MM.1S (cell line): Measurements from ENCODE around the gene ADGRL3.

ENCODE experiments used
- DNase-seq: peaks from one replicate; pipeline ENCODE4 v3.0.0-alpha.2; 2015
- H2AFZ ChIP-seq: fragments of 300-600 bp; sonication (generic); 2 replicates; pipeline ENCODE4 v1.6.0; 2016; ENCODE audit warnings: antibody characterized with exemption, low read length
- H3F3A ChIP-seq: fragments of 300-600 bp; sonication (generic); 2 replicates; pipeline ENCODE4 v1.6.1; 2016; ENCODE audit warnings: mild to moderate bottlenecking, antibody characterized with exemption, low read length, moderate library complexity, mixed read lengths; ENCODE audit not compliant: insufficient read depth
- H3K27ac ChIP-seq: fragments of 300-600 bp; sonication (generic); 2 replicates; pipeline ENCODE4 v1.5.1; 2016; ENCODE audit warnings: mild to moderate bottlenecking, low read length
- H3K27me3 ChIP-seq: fragments of 300-600 bp; sonication (generic); replicated peaks from 2 replicates; pipeline ENCODE4 v1.6.0; 2016; ENCODE audit warnings: low read length; ENCODE audit not compliant: insufficient read depth
- H3K36me3 ChIP-seq: fragments of 300-600 bp; sonication (generic); replicated peaks from 2 replicates; pipeline ENCODE4 v1.6.1; 2016; ENCODE audit warnings: mild to moderate bottlenecking, low read length, mixed read lengths; ENCODE audit not compliant: insufficient read depth
- H3K4me1 ChIP-seq: fragments of 300-600 bp; sonication (generic); 2 replicates; pipeline ENCODE4 v1.6.1; 2016; ENCODE audit warnings: low read length, mixed read lengths
- H3K4me2 ChIP-seq: fragments of 300-600 bp; sonication (generic); 2 replicates; pipeline ENCODE4 v1.6.0; 2016; ENCODE audit warnings: low read depth, low read length
- H3K4me3 ChIP-seq: fragments of 300-600 bp; sonication (generic); 2 replicates; pipeline ENCODE4 v1.5.1; 2016; ENCODE audit warnings: low read length, mixed read lengths
- H3K79me2 ChIP-seq: fragments of 300-600 bp; sonication (generic); 2 replicates; pipeline ENCODE4 v1.6.1; 2016; ENCODE audit warnings: mixed run types, low read length, mixed read lengths
- H3K9ac ChIP-seq: fragments of 300-600 bp; sonication (generic); 2 replicates; pipeline ENCODE4 v1.6.1; 2016; ENCODE audit warnings: low read length, mixed read lengths
- H3K9me2 ChIP-seq: fragments of 300-600 bp; sonication (generic); replicated peaks from 2 replicates; pipeline ENCODE4 v1.6.1; 2016; ENCODE audit warnings: mild to moderate bottlenecking, low read length, mixed read lengths; ENCODE audit not compliant: insufficient read depth
- H3K9me3 ChIP-seq: fragments of 300-600 bp; sonication (generic); replicated peaks from 2 replicates; pipeline ENCODE4 v1.6.1; 2016; ENCODE audit warnings: mild to moderate bottlenecking, low read length, mixed read lengths; ENCODE audit not compliant: insufficient read depth
- H4K20me1 ChIP-seq: fragments of 300-600 bp; sonication (generic); 2 replicates; pipeline ENCODE4 v1.6.1; 2016; ENCODE audit warnings: mild to moderate bottlenecking, low read length, moderate library complexity, mixed read lengths; ENCODE audit not compliant: insufficient read depth
- EZH2 ChIP-seq: fragments of 300-600 bp; sonication (generic); optimal IDR thresholded peaks from 2 replicates; pipeline ENCODE3; 2017; ENCODE audit warnings: low read depth, mild to moderate bottlenecking, antibody characterized with exemption, low read length, mixed read lengths
- EZH2phosphoT487 ChIP-seq: fragments of 300-600 bp; sonication (generic); IDR thresholded peaks from 2 replicates; pipeline ENCODE4 v1.6.1; 2018; ENCODE audit warnings: antibody characterized with exemption, low read length
- TF ChIP-seq, protein P1 (sequence below): fragments of 300-600 bp; sonication (generic); IDR thresholded peaks from 2 replicates; pipeline ENCODE4 v1.5.1; 2016; ENCODE audit warnings: antibody characterized with exemption, low read length, mixed read lengths

ADGRL3 gene

GRCh38 chr4:61185288-61185687 is 14.8 kb upstream of the ADGRL3 start:
- H3K4me2 ChIP-seq = no peak overlapping the region
- TF ChIP-seq EZH2phosphoT487 (no peak), EZH2 (no peak)
- TF ChIP-seq, protein P1, sequence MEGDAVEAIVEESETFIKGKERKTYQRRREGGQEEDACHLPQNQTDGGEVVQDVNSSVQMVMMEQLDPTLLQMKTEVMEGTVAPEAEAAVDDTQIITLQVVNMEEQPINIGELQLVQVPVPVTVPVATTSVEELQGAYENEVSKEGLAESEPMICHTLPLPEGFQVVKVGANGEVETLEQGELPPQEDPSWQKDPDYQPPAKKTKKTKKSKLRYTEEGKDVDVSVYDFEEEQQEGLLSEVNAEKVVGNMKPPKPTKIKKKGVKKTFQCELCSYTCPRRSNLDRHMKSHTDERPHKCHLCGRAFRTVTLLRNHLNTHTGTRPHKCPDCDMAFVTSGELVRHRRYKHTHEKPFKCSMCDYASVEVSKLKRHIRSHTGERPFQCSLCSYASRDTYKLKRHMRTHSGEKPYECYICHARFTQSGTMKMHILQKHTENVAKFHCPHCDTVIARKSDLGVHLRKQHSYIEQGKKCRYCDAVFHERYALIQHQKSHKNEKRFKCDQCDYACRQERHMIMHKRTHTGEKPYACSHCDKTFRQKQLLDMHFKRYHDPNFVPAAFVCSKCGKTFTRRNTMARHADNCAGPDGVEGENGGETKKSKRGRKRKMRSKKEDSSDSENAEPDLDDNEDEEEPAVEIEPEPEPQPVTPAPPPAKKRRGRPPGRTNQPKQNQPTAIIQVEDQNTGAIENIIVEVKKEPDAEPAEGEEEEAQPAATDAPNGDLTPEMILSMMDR = no peak

DNA sequence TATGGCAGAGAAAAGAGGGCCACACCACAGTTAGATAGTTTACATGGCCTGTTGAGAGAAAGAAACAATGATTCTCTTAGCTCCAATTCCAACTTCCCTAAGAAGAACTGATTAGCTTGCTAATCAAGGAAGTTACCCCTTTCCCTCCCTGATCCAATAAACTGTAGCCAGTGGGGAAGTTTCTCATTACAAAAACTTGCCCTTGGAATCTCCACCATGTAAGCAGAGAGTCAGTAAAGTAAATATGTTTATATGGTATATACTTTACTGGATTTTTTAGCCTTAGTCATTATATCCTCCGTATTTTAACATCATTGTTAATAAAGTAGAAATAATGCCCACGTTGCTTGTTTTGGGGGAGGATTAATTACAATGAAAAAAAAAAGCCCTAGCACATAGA is 7.7 kb upstream of the ADGRL3 start:
- H3K27ac ChIP-seq = no peak overlapping the region
- no peaks in the 10 kb centered on the region for H3K79me2 ChIP-seq
- TF ChIP-seq, protein P1 = no peak
- H3K9me3 ChIP-seq = no peaks in the 10 kb centered on the region
- H3K9ac ChIP-seq = no peak overlapping the region
- H3K36me3 ChIP-seq = no peaks in the 10 kb centered on the region
- no peak for DNase-seq
- no peaks in the 10 kb centered on the region for H4K20me1 ChIP-seq
- no peak overlapping the region for H3K4me3 ChIP-seq
- no peak overlapping the region for H3K4me2 ChIP-seq
- no peaks in the 10 kb centered on the region for H3F3A ChIP-seq
- H3K4me1 ChIP-seq = no peaks in the 10 kb centered on the region
- H3K9me2 ChIP-seq = no peaks in the 10 kb centered on the region
- no peaks in the 10 kb centered on the region for H3K27me3 ChIP-seq
- no peak overlapping the region for H2AFZ ChIP-seq

More at GRCh38 chr4:61185288-61185687, 14.8 kb upstream of the ADGRL3 start:
- H3K9ac ChIP-seq = no peak overlapping the region
- no peak for DNase-seq
- H3K9me2 ChIP-seq = no peaks in the 10 kb centered on the region
- H2AFZ ChIP-seq = no peak overlapping the region
- no peaks in the 10 kb centered on the region for H3F3A ChIP-seq
- no peaks in the 10 kb centered on the region for H3K27me3 ChIP-seq
- H3K27ac ChIP-seq = no peak overlapping the region
- H3K4me1 ChIP-seq = no peaks in the 10 kb centered on the region
- no peaks in the 10 kb centered on the region for H3K36me3 ChIP-seq
- H4K20me1 ChIP-seq = no peaks in the 10 kb centered on the region
- H3K4me3 ChIP-seq = no peak overlapping the region
- H3K79me2 ChIP-seq = no peaks in the 10 kb centered on the region
- H3K9me3 ChIP-seq = no peaks in the 10 kb centered on the region

DNA sequence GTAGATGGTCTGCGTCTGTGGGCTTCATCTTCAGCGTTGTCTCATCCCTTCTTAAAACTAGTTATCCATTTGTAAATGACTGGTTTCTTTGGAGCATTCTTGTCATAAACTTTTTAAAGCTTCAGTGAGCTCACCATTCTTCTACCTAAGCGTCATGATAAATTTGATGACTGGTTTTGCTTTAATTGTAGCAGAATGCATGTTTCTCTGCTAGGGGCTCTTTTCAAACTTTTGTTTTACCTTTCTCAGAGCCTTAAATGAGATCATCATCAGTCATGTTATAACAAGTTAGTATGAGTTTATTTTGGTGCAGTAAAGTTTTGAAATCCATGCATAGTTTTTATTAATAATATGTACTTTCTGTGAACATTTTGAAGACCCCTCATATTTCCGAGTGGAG is 6.3 kb upstream of the ADGRL3 start:
- H3K27me3 ChIP-seq = no peaks in the 10 kb centered on the region
- no peak for DNase-seq
- H3K4me2 ChIP-seq = no peak overlapping the region
- no peaks in the 10 kb centered on the region for H3K9me3 ChIP-seq
- no peaks in the 10 kb centered on the region for H3K4me1 ChIP-seq
- H3K79me2 ChIP-seq = no peaks in the 10 kb centered on the region
- H3K9me2 ChIP-seq = no peaks in the 10 kb centered on the region
- H3K27ac ChIP-seq = no peak overlapping the region
- H2AFZ ChIP-seq = no peak overlapping the region
- H3K4me3 ChIP-seq = no peak overlapping the region
- H3F3A ChIP-seq = no peaks in the 10 kb centered on the region
- H4K20me1 ChIP-seq = no peaks in the 10 kb centered on the region
- no peak overlapping the region for H3K9ac ChIP-seq
- no peaks in the 10 kb centered on the region for H3K36me3 ChIP-seq
- TF ChIP-seq, protein P1 = no peak
- TF ChIP-seq EZH2 (no peak), EZH2phosphoT487 (no peak)
